HG03342 (cell line): ENCODE data around the gene IBA57.
"Not testable (repeated sequence)": the region's sequence is repeated elsewhere in the genome, so short reads cannot be mapped to it uniquely, and the experiment has no call there.

Source experiments
- ATAC-seq: cut with Tn5 transposase; IDR thresholded peaks from one replicate; pipeline ENCODE4 v1.9.1; 2021; ENCODE audit warnings: mild to moderate bottlenecking, moderate library complexity; ENCODE audit not compliant: unreplicated experiment

The IBA57 gene

DNA sequence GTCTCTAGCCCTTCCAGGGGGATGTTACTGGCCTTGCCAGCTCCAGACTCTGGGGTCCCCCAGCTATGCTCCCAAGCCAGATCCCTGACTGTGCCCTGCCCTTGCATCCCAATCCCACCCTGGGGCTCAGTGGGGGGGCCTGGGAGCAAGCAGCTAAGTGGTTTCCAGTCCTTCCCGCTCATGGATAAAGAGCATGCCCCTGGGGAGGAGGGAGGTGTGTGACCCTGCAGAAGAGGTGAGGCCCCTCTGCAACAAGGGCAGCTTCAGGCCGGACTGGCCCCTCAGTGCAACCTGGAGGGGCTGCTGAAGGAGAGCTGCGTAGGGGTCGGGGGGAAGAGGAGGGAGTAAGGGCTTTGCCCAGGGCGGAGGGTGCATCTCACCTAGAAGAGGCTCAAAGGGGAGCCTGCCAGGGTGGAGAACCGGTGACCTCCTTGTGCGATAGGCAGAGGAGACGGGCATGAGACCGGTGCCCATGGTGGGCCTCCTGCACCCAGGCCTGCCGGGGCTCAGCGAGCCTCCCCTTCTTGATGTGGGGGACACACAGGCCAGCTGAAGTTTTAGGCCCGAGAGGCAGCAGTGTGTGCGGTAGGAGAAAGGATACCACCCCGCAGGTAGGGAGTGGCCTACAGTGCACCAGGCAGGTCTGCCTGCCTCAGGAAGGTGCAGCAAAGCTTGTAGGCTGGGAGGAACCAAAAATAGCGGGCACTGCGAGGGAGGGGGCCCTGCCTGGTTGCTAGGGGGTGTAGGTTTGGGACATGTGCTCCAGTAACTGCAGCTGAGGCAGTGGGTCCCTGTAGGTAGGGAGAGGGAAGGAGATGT, 45.3 kb downstream of the IBA57 start:
- no peak for ATAC-seq

GRCh38 chr1:228211531-228212414, 46.2 kb downstream of the IBA57 start:
- ATAC-seq: no peak

GRCh38 chr1:228212415-228212965, 46.9 kb downstream of the IBA57 start:
- ATAC-seq: no peak

DNA sequence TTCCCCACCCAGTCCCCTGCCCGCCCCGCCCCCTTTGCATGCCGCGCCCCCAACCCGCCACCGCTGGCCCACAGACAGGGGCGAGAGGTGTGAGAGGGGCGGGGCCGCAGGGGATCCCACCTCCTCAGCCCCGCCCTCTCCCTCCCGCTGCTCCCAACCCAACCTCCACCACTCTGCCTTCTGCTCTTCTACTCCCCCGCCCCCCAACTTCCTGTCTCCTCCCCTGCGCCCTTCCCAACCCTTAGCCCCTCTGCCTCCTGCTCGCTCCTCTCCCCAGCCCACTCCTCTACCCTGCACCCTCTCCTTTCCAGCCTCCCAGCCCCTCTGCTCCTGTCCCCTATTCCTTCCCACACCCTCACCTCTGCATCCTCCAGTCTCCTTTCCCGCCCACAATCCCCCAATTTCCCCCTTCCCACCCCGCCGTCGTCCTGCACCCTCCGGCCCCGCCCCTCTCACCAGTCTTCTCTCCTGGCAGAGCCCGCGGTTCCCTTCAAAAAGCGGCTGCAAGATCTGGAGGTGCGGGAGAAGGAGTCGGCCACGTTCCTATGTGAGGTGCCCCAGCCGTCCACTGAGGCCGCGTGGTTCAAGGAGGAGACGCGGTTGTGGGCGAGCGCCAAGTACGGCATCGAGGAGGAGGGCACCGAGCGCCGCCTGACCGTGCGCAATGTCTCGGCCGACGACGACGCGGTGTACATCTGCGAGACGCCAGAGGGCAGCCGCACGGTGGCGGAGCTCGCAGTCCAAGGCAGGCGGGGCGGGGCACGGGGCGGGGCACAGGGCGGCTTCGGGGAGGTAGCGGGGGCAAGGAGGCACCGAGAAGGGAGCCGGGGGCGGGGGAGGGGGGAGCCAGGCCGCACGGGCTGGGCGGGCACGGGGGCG, 47.6 kb downstream of the IBA57 start:
- peak; percentile 91 for ATAC-seq

- ATAC-seq: no peak
Measured at GRCh38 chr1:228213917-228214808, 48.6 kb downstream of the IBA57 start.

DNA sequence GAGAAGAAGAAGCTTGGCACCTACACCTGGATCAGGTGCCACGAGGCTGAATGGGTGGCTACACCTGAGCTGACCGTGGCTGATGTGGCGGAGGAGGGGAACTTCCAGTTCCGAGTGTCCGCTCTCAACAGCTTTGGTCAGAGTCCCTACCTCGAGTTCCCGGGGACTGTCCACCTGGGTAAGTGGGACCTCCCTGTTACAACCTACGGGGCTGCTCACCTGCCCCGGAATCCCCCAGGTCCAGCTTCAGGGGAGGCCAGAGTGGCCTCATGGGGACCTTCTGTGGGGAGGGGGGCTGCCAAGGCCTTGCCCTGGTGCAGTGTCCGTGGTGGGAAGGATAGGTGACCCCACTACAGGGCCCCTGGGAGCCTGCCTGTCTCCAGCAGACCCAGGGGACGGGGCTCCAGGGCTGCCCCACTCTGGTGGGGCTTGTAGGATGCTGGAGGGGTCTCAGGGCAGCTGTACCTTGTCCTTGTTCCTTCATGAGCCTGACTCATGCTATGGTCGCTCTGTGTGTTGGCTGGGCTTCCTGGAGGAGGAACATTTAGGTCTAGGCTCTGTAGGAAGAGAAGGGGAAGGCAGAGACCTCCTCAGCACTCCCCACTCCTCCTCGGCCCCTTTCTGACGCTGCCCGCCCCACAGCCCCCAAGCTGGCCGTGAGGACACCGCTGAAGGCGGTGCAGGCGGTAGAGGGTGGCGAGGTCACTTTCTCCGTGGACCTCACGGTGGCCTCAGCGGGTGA, 49.5 kb downstream of the IBA57 start:
- ATAC-seq: no peak

DNA sequence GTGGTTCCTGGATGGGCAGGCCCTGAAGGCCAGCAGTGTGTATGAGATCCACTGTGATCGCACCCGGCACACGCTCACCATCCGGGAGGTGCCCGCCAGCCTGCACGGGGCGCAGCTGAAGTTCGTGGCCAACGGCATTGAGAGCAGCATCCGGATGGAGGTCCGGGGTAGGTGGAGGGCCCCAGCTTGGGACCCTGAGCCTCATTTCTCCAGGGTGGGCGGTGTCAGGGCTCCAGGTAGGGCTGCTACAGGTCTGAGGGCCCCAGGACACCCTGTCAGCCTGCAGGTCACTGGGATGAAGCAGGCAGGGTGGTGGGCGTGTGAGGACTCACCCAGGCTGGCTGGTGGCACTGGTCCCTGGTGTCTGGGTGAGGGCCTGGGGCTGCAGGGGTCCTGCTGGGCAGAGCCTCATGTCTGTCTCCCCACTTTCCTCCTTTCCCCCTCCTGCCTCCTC, 50.1 kb downstream of the IBA57 start:
- ATAC-seq: no peak

GRCh38 chr1:228216371-228217320, 51.0 kb downstream of the IBA57 start:
- ATAC-seq: no peak

DNA sequence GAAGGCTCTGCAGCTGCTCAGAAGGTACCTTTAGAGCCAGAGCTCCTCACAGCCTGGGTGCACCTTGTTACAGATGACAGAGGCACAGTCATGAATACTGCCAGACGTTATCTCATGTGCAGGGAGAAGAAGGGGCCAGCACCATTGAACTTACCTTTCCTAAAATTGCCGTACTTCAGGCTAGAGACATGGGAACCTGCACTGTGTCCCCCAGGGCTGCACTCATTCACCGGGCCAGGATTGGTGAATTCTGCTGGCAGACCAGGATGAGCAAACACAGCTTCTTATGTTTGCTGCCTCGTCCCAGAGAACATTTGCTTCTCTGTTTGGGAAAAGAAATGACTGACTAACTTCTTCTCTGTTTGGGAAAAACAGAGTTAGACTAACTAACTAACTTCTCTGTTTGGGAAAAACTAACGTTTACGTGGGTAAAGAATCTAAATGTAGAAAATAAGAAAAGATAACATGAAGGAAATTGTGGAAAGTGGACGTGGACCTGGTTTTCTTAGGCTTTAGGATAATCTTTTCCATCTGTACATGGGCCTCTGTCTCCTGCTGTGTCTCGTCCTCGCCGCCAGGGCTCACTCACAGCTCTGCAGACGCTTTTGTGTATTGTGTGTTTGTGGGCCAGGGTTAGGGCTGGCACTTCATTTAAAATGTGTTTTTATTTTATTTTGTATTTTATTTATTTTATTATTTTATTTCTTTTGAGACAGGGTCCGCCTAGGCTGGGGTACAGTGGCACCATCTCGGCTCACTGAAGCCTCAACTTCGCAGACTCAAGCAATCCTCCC, 52.1 kb downstream of the IBA57 start:
- ATAC-seq: no peak

DNA sequence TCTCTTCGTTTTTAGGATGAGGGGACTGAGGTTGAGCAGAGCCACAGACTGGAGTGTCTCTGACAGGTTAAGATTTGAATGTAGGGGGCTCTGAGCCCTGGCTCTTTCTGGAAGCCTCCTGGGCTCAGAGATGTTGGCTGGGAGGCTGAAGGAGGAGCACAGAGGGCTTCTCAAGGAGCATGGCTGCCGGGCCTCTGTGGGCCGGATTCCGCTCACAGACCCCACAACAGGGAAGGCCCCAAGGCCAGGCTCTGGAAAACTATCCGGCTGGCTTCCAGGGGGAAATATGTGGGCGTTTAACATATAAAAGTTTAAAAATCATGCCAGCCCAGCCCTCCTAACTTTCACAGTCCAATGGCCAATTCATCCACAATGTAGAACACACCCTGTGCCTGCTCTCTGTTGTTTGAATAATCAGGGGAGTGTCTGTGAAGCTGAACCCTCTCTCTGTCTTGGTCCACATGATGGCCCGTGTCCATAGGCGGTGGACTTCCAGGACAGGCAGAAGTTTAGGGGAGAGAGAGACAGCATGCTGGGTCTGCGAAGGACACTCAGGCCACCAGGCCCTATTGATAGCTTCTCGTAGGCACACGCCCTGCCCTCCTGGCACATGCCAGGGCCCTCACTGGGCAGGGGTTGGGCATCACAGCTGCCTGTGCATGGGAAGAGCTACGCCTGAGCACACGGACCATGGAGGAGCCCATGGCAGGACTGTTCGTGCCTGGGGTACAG, 53.1 kb downstream of the IBA57 start:
- ATAC-seq: no peak

DNA sequence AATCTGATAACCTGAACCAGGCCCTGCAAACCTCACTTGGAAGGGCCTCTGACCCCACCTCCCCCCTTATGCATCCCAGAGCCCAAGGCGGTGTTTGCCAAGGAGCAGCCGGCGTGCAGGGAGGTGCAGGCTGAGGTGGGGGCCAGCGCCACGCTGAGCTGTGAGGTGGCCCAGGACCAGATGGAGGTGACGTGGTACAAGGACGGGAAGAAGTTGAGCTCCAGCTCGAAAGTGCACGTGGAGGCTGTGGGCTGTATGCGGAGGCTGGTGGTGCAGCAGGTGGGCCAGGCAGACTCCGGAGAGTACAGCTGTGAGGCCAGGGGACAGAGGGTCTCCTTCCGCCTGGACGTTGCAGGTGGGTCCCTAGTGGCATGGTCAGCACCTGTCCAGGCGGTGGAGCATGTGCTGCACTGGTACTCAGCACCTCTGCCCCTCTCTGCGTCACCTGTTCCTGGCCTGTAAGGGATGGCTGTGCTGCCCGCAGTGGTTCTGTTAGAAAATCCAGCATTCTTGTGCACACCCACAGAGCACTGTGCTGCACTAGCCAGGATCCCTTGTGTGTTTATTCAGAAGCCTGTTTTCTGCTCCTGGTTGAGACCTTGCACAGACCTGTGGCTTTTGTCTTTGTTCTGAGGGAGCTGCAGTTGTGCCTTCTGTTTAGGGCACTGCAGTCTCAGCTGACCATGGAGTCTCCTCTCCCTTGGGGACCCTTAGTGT, 53.8 kb downstream of the IBA57 start:
- ATAC-seq: no peak

DNA sequence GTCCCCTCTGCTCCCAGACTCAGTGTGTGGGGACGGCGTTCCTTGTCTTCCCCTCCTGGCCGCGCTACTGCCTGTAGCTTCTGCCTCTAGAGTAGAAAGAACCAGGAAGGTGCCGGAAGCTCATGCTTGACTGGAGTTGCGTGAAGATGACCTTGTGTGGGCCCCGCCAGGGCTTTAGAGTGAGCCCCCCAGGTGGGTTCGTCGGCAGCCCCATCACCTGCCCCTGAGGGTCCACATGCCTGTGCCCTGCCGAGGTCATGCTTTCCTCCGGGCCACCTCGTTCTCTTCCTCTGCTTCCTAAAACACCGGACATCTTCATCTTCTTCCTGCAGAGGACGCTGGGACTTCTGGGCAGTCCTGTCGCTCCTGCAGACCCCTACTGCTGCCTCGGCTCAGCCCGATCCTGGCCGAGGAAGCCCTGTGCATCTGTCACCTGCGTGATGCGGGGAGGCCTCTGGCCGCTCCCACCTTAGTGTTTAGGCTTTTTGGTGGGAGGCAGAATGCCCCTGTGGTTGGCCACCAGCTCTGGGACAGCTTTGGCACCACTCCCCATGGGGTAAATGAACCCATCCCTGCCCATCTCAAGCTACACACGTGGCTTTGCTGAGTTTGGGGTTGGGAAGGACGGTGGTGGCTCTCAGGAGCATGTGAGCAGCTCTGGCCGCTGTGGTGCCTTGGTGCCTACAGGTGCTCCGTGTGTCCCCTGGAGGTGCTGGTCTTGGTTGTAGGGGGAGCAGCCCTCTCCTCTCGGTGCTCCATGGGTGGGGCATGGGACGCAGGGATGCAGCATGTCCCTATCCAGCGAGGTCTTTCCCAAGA, 54.6 kb downstream of the IBA57 start:
- ATAC-seq: no peak

GRCh38 chr1:228221097-228221496, 55.5 kb downstream of the IBA57 start:
- not testable (repeated sequence) for ATAC-seq

DNA sequence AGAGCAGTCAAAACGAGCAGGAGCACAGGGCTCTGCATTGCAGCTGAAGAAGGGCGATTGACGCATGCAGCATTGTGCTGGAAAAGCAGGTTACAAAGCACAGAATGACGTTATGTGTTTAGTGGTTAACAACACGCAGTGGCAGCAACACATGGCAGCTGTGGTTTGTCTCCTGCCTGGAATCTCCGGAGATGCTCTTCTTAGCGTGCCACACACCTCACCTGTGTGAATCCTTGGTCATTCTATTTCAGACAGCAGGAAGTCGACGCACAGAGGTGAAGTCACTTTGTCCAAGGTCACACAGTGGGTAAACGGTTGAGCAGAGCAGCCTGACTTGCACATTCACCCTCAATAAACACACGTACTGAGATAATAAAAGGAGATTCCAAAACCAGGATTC, 56.9 kb downstream of the IBA57 start:
- no peak for ATAC-seq
